Fibroblast of the aortic adventitia (primary cell): Measurements from ENCODE around the gene ZNF593. TPM values are rescaled to one million over a fixed set of nuclear protein-coding genes. Genes with fewer than 3 reads are reported as not detected.

Source experiments
- DNase-seq: peaks from one replicate; pipeline ENCODE4 v3.0.0-alpha.2; 2010; ENCODE audit warnings: low read depth
- H3K4me3 ChIP-seq: 2 replicates; pipeline ENCODE4 v1.5.1; 2011; ENCODE audit warnings: low read depth, mild to moderate bottlenecking, control low read depth, low read length, moderate library complexity
- total RNA-seq: library from RNA; depleted of rRNA; stranded (reverse); fragments of >200 nt; gene quantifications from 2 replicates; pipeline ENCODE4 v1.2.3, GENCODE V29; 2012; ENCODE audit warnings: low replicate concordance
- TF ChIP-seq, protein P1 (sequence below): IDR thresholded peaks from 2 replicates; pipeline ENCODE4 v1.5.1; 2011; ENCODE audit warnings: mild to moderate bottlenecking, low read length, control low read depth, inconsistent platforms; ENCODE audit not compliant: insufficient read depth

ZNF593 gene
- total RNA-seq, 1 donor: 19.4 TPM

DNA sequence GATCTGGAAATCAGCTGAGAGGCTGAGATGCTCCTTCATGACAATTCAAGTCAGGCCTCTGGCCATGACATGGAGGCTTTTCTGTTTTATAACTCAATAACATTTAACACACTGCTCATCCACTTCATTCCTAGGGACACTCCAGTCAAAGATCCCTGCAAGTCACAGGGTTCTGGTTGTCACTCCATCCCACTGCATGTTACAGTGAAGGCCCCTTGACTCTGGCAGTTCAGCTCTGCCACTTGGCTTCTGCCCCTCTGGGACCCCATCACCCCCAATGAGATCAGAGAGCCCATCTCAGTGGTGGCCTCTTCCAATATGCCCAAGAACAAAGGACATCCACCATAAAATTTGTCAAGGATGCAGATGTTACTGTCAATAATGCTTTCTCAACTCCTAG is 20.8 kb upstream of the ZNF593 start:
- no peak for DNase-seq
- TF ChIP-seq, protein P1, sequence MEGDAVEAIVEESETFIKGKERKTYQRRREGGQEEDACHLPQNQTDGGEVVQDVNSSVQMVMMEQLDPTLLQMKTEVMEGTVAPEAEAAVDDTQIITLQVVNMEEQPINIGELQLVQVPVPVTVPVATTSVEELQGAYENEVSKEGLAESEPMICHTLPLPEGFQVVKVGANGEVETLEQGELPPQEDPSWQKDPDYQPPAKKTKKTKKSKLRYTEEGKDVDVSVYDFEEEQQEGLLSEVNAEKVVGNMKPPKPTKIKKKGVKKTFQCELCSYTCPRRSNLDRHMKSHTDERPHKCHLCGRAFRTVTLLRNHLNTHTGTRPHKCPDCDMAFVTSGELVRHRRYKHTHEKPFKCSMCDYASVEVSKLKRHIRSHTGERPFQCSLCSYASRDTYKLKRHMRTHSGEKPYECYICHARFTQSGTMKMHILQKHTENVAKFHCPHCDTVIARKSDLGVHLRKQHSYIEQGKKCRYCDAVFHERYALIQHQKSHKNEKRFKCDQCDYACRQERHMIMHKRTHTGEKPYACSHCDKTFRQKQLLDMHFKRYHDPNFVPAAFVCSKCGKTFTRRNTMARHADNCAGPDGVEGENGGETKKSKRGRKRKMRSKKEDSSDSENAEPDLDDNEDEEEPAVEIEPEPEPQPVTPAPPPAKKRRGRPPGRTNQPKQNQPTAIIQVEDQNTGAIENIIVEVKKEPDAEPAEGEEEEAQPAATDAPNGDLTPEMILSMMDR: no peak
- H3K4me3 ChIP-seq: no peak overlapping the region

DNA sequence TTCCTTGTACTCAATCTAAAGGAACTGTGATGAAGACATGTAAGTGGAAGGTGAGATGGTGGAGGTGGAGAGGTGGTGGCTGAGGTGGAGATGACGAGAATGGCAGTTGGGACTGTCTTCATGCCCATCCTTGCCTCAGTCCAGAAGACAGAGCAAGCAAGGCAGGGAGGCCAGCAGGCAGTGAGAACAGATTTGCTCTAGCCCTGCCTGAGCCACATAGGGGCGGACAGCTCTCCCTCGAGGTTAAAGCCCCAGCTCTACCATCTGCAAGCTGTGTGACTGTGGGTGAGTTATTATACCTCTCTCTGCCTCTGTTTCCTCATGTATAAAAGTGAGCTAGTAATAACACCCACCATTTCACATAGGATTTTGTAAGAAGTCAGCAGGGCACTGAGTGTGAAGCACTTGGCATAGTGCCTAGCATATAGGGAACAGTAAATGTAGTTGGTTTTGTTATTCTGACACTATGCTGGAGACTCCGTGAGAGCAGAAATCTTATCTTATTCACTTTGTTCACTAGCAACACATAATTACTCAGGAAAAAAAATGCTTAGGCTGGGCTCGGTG is 15.7 kb upstream of the ZNF593 start:
- no peak for DNase-seq
- TF ChIP-seq, protein P1: no peak

DNA sequence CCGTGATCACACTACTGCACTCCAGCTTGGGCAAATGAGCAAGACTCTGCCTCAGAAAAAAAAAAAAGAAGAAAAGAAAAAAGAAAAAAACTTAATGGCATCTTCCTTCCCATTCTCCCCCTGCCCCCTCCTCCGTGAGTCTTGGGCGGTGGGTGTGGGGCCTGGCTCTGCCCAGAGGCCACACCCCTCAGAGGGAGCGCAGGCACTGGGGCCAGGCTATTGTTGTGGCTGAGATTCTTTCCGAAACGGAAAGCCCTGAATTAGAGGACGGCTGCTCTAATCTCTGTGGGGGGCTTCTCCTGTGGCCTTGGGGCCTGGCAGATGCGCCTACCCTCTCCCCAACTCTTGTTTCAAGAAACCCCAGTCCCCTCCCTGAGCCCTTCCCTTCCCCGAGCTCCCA is 15.0 kb upstream of the ZNF593 start:
- H3K4me3 ChIP-seq: no peak overlapping the region
- TF ChIP-seq, protein P1: no peak
- DNase-seq: no peak

More for the DNA sequence above, 15.7 kb upstream of the ZNF593 start:
- no peak overlapping the region for H3K4me3 ChIP-seq

DNA sequence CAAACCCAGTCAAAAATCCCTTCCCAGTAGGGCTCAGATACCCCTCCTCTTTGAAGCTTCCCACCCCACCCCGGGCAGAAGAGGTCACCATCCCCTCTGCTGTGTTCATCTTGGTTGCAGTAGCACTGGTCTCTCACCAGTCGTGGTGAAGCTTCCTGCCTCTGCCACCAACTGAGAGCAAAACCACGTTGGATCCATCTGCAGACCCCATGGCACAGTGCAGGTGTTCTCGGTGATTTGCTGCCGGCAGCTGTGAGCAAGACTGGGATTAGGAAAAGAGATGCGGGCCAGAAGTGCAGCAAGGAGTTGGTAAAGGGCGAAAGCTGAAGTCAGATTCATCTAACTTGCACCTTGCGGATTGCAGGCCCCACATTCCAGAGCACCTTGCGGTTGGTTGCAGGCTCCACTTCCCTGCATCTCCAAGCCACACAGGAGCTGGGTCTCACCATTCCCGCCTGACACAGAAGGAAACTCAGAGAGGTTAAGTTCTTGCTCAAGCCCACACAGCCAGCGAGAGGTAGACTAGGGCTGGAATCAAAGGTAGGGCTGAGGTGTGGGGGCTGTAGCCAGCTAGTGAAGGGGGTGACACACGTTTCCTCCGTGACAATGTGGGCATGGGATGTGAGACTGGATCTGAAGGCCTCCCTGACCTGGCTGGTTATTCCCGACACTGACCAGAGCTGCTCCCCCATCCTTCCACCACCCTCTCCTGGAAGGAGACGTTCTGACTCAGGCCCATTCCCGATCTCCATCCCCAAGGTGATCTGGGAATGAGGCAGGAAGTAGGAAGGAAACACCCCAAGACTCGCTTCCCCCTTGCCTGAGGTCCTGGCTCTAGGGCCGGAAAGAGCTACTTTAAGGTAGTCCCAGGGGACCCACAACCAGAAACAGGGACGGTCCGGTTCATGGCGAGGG is 14.1 kb upstream of the ZNF593 start:
- H3K4me3 ChIP-seq: no peak overlapping the region
- no peak for DNase-seq
- TF ChIP-seq, protein P1: no peak

DNA sequence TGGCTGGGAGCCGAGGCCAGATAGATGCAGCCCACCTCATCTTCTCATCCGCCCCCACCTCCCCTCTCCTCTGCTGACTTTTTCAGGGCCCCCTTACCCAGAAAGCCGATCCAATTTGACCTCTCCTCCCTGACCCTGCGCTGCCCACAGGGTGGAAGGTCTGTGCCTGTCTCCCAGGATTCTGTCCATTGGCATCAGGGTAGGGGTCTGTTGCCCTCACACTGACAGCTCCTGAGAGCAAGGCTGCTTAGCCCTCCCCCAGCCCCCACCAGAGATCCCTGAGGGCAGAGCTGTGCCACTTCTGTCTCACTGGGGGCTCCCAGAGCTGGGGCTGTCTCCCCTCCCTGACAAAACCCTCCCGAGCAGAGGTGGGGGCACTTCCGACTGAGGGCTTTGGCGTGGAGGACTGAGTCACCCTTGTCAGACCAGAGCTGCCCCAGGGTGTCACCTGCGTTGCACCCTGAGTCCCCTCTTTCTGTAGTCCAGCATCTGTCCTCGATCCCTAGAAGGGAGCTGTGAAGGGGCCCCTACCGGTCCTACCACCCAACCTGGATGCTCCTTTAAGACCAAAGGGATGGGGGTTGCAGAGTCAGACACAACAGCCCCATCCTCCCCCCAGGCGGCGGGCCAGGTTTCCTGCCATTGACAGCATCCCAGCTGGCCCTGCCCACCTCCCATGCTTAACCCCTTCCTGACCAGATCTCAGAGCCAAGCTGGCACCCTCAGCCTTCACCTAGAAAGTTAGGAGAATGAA is 13.2 kb upstream of the ZNF593 start:
- no peak overlapping the region for H3K4me3 ChIP-seq
- no peak for DNase-seq
- TF ChIP-seq, protein P1: no peak

DNA sequence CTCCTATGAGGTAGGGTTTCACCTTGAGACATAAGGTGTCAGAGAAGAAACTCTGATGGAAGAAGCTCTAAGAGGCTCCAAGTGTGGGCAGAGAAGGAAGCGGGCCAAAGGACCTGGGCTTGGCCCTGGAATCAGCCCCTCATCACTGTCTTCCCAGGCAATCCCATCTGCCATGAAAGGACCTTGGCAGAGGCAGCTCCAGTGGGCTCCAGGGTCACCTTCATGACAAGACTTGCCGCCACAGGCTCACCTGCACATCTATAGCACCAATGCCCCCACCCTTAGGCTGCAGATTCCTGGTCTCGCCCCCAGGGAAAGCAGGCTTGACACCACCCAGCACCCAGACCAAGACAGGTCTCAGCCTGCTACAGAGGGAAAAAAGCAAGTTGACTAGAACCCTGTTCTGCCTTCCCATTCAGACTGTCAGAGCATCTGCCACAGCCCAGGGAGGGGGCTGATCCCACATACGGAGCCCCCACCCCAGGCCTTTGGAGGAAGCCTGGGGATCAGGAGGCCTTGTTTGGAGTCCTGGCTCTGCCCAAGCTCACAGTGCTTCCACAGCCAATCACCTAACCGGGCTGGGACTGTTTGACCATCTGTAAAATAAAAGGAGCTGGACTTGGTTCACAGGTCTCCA is 11.3 kb upstream of the ZNF593 start:
- no peak for DNase-seq
- H3K4me3 ChIP-seq: no peak overlapping the region
- TF ChIP-seq, protein P1: no peak
